HG02938 (cell line): Measurements from ENCODE around the gene PLCL2.
"Not testable (repeated sequence)": the region's sequence is repeated elsewhere in the genome, so short reads cannot be mapped to it uniquely, and the experiment has no call there.

Experiments
- ATAC-seq: cut with Tn5 transposase; IDR thresholded peaks from one replicate; pipeline ENCODE4 v1.9.1; 2021; ENCODE audit warnings: mild to moderate bottlenecking, moderate library complexity; ENCODE audit not compliant: unreplicated experiment

PLCL2 gene

GRCh38 chr3:16950282-16950681 lies 65.5 kb downstream of the PLCL2 start:
- no peak for ATAC-seq

- ATAC-seq = no peak
Measured at GRCh38 chr3:16950845-16951244, 66.1 kb downstream of the PLCL2 start.

- not testable (repeated sequence) for ATAC-seq
Measured at GRCh38 chr3:16957852-16958251, 73.1 kb downstream of the PLCL2 start.

- ATAC-seq = no peak
Measured at GRCh38 chr3:16960125-16960524, 75.4 kb downstream of the PLCL2 start.

GRCh38 chr3:16961621-16962205 lies 77.0 kb downstream of the PLCL2 start:
- ATAC-seq = no peak

- ATAC-seq = no peak
Measured at GRCh38 chr3:16975083-16975482, 90.3 kb downstream of the PLCL2 start.

- no peak for ATAC-seq
Measured at GRCh38 chr3:16978234-16978920, 93.6 kb downstream of the PLCL2 start.

GRCh38 chr3:16978921-16979271 lies 94.1 kb downstream of the PLCL2 start:
- no peak for ATAC-seq

GRCh38 chr3:16979769-16980515 lies 95.2 kb downstream of the PLCL2 start:
- ATAC-seq = not testable (repeated sequence)

GRCh38 chr3:16980526-16980925 lies 95.8 kb downstream of the PLCL2 start:
- ATAC-seq = not testable (repeated sequence)

GRCh38 chr3:16982460-16982859 lies 97.7 kb downstream of the PLCL2 start:
- ATAC-seq = no peak

- no peak for ATAC-seq
Measured at GRCh38 chr3:16985608-16986007, 100.9 kb downstream of the PLCL2 start.

GRCh38 chr3:16987141-16987540 lies 102.4 kb downstream of the PLCL2 start:
- ATAC-seq = no peak

- ATAC-seq = no peak
Measured at GRCh38 chr3:16990163-16990562, 105.4 kb downstream of the PLCL2 start.

GRCh38 chr3:16992198-16992597 lies 107.4 kb downstream of the PLCL2 start:
- no peak for ATAC-seq

GRCh38 chr3:16993227-16993626 lies 108.5 kb downstream of the PLCL2 start:
- no peak for ATAC-seq

- no peak for ATAC-seq
Measured at GRCh38 chr3:16994854-16995525, 110.2 kb downstream of the PLCL2 start.

GRCh38 chr3:16995601-16996000 lies 110.8 kb downstream of the PLCL2 start:
- no peak for ATAC-seq

- no peak for ATAC-seq
Measured at GRCh38 chr3:16998236-16998923, 113.6 kb downstream of the PLCL2 start.

GRCh38 chr3:16999161-16999560 lies 114.4 kb downstream of the PLCL2 start:
- no peak for ATAC-seq

- no peak for ATAC-seq
Measured at GRCh38 chr3:16999871-17000270, 115.1 kb downstream of the PLCL2 start.
